Activated naive CD4-positive, alpha-beta T cell treated with anti-CD3 and anti-CD28 coated beads, Interleukin-2, amount 50 U/mL, for 16 hours (primary cell): Measurements from ENCODE around the gene FLT3.

Source experiments
- DNase-seq: peaks from one replicate; pipeline ENCODE4 v3.0.0-alpha.2; 2020

Gene FLT3

GRCh38 chr13:27956576-27957300 lies 143.6 kb downstream of the FLT3 start:
- DNase-seq = no peak

GRCh38 chr13:27955014-27955591 lies 145.3 kb downstream of the FLT3 start:
- DNase-seq = no peak

DNA sequence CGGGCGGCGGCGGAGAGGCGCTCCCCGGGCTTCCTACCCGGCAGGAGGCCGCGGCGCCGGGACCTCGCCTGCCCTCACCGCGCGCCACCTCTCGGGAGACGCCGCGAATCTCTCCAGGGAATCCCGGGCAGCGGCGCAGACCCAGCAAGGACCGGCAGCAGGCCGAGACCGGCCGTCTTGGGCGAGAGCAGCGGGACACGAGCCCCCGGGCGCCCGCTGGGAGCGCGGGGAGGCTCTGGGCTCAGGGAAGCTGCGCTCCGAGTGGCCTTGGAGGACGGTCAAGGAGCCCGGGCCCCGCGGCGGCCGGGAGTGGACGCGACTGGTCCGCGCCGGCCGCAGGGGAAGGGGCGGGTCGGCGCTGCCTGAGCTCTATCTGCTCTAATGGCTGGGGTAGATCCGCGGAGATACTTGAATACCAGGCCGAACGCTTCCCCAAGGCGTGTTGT lies 145.9 kb downstream of the FLT3 start:
- DNase-seq = no peak

DNA sequence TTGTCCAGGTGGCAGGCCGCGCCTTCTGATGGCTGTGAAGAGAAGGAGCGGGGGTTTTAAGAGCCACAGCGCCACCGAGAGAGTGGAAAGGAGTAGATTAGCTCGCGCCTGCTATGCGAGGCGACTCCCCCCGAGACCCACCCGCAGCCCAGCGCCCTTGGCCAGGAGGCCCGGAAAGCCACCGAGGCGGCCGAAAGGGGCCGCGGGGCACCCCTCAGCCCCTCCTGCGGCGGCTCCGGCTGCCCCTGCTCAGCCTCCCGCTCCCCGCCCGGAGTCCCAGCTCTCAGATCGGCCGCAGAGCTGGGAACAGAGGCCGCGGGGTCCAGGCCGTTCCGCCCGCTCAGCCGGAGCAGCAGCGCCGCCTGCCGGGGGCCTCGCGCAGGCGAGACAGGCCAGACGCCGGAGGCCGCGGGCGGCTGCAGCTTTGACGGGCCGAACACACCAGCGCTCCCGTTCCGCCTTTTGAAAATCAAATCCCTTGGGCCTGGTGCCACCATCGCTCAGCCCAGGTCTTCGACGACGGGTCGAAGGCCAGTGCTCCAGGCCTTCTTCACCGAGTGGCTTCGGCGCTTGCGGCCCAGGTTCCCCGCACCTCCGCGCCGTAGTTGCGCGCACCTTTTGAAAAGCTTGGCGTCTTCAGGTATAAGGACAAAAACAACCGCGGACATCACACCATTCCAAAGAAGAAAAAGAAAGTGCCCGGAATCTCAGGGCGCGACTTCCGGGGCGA lies 146.5 kb downstream of the FLT3 start:
- DNase-seq = peak; percentile 70
